DOHH2 (cell line): ENCODE measurements around the gene SLC29A3.

Experiments used
- H3F3A ChIP-seq: fragments of 200-600 bp; sonication (generic), shearing (Covaris generic); 2 replicates; pipeline ENCODE4 v1.6.0; 2016; ENCODE audit warnings: antibody characterized with exemption, mild to moderate bottlenecking; ENCODE audit not compliant: control insufficient read depth, insufficient read depth
- H3K27ac ChIP-seq: fragments of 200-600 bp; sonication (generic); 2 replicates; pipeline ENCODE4 v1.5.1; 2014; ENCODE audit warnings: low read depth, mild to moderate bottlenecking, low read length, moderate library complexity
- H3K27me3 ChIP-seq: fragments of 200-600 bp; sonication (generic); 2 replicates; pipeline ENCODE4 v1.6.1; 2014; ENCODE audit warnings: mild to moderate bottlenecking, low read length, mixed read lengths; ENCODE audit not compliant: control insufficient read depth
- H3K36me3 ChIP-seq: fragments of 200-600 bp; sonication (generic); 2 replicates; pipeline ENCODE4 v1.6.1; 2014; ENCODE audit warnings: mild to moderate bottlenecking, low read length, moderate library complexity, mixed read lengths; ENCODE audit not compliant: control insufficient read depth
- H3K4me1 ChIP-seq: fragments of 200-600 bp; sonication (generic); 2 replicates; pipeline ENCODE4 v1.6.1; 2014; ENCODE audit warnings: mild to moderate bottlenecking, low read length, mixed read lengths; ENCODE audit not compliant: control insufficient read depth
- H3K4me2 ChIP-seq: fragments of 200-600 bp; sonication (generic); 2 replicates; pipeline ENCODE4 v1.6.0; 2014; ENCODE audit warnings: mild to moderate bottlenecking, low read length, moderate library complexity
- H3K4me3 ChIP-seq: fragments of 200-600 bp; sonication (generic); 2 replicates; pipeline ENCODE4 v1.5.1; 2014; ENCODE audit warnings: mild to moderate bottlenecking, low read length, mixed read lengths
- H3K79me2 ChIP-seq: fragments of 200-600 bp; sonication (generic); 2 replicates; pipeline ENCODE4 v1.6.1; 2014; ENCODE audit warnings: mild to moderate bottlenecking, low read length, mixed read lengths; ENCODE audit not compliant: control insufficient read depth
- H3K9me2 ChIP-seq: fragments of 200-600 bp; sonication (generic); replicated peaks from 2 replicates; pipeline ENCODE4 v1.6.1; 2014; ENCODE audit warnings: mild to moderate bottlenecking, low read length, mixed read lengths; ENCODE audit not compliant: control insufficient read depth
- H3K9me3 ChIP-seq: fragments of 200-600 bp; sonication (generic); 2 replicates; pipeline ENCODE4 v1.6.1; 2014; ENCODE audit warnings: antibody characterized with exemption, low read length, mixed read lengths; ENCODE audit not compliant: control insufficient read depth, insufficient read depth
- H4K20me1 ChIP-seq: fragments of 200-600 bp; sonication (generic); 2 replicates; pipeline ENCODE4 v1.6.0; 2014; ENCODE audit warnings: low read depth, mild to moderate bottlenecking, antibody characterized with exemption, low read length, moderate library complexity; ENCODE audit not compliant: control insufficient read depth, insufficient read depth
- EZH2phosphoT487 ChIP-seq: fragments of 200-600 bp; sonication (generic); IDR thresholded peaks from 2 replicates; pipeline ENCODE4 v1.6.1; 2017; ENCODE audit warnings: borderline replicate concordance, mild to moderate bottlenecking, antibody characterized with exemption, low read length, moderate library complexity, mixed read lengths
- TF ChIP-seq, protein P1 (sequence below): fragments of 200-600 bp; sonication (generic); IDR thresholded peaks from one replicate; pipeline ENCODE4 v1.5.1; 2014; ENCODE audit warnings: antibody characterized with exemption, mild to moderate bottlenecking, low read depth, low read length; ENCODE audit not compliant: poor library complexity, severe bottlenecking

The SLC29A3 gene

GRCh38 chr10:71297343-71297742 lies 21.7 kb upstream of the SLC29A3 start:
- Histone ChIP-seq H3F3A (no peaks in the 10 kb centered on the region), H3K4me1 (no peaks in the 10 kb centered on the region), H3K27ac (no peak overlapping the region), H3K36me3 (no peaks in the 10 kb centered on the region), H3K9me3 (no peaks in the 10 kb centered on the region), H3K4me2 (no peak overlapping the region), H3K79me2 (no peaks in the 10 kb centered on the region), H3K9me2 (no peaks in the 10 kb centered on the region), H3K27me3 (peaks cover 13% of the 10 kb centered on the region), H3K4me3 (no peak overlapping the region), H4K20me1 (no peaks in the 10 kb centered on the region)
- TF ChIP-seq, protein P1, sequence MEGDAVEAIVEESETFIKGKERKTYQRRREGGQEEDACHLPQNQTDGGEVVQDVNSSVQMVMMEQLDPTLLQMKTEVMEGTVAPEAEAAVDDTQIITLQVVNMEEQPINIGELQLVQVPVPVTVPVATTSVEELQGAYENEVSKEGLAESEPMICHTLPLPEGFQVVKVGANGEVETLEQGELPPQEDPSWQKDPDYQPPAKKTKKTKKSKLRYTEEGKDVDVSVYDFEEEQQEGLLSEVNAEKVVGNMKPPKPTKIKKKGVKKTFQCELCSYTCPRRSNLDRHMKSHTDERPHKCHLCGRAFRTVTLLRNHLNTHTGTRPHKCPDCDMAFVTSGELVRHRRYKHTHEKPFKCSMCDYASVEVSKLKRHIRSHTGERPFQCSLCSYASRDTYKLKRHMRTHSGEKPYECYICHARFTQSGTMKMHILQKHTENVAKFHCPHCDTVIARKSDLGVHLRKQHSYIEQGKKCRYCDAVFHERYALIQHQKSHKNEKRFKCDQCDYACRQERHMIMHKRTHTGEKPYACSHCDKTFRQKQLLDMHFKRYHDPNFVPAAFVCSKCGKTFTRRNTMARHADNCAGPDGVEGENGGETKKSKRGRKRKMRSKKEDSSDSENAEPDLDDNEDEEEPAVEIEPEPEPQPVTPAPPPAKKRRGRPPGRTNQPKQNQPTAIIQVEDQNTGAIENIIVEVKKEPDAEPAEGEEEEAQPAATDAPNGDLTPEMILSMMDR = no peak
- TF ChIP-seq EZH2phosphoT487 = no peak

DNA sequence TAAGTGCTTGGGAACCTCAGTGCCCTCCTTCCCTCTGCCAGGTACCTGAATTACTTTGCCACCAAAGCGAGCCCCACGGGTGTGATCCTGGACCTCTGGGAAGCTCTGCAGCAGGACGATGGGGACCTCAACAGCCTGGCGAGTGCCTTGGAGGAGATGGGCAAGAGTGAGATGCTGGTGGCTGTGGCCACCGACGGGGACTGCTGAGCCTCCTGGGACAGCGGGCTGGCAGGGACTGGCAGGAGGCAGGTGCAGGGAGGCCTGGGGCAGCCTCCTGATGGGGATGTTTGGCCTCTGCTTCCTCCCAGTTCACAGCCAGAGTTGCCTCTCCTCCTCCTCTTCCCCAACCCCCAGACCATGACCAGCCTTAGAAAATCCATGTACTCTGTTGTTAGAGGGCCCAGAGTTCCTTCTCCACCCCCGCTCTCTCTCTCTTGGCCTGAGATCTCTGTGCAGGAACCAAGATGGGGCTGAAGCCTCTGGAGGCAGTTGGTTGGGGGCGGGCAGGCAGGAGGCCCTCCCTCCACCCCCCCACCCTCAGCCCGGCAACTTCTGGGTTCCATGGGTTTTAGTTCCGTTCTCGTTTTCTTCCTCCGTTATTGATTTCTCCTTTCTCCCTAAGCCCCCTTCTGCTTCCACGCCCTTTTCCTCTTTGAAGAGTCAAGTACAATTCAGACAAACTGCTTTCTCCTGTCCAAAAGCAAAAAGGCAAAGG lies 19.8 kb upstream of the SLC29A3 start:
- Histone ChIP-seq H3K9me2 (no peaks in the 10 kb centered on the region), H3K4me2 (no peak overlapping the region), H3K4me3 (no peak overlapping the region), H3K4me1 (no peaks in the 10 kb centered on the region), H4K20me1 (no peaks in the 10 kb centered on the region), H3K79me2 (no peaks in the 10 kb centered on the region), H3K9me3 (no peaks in the 10 kb centered on the region), H3F3A (no peaks in the 10 kb centered on the region), H3K27me3 (peaks cover 13% of the 10 kb centered on the region), H3K36me3 (no peaks in the 10 kb centered on the region), H3K27ac (no peak overlapping the region)
- TF ChIP-seq, protein P1 = no peak
- TF ChIP-seq EZH2phosphoT487 = no peak

DNA sequence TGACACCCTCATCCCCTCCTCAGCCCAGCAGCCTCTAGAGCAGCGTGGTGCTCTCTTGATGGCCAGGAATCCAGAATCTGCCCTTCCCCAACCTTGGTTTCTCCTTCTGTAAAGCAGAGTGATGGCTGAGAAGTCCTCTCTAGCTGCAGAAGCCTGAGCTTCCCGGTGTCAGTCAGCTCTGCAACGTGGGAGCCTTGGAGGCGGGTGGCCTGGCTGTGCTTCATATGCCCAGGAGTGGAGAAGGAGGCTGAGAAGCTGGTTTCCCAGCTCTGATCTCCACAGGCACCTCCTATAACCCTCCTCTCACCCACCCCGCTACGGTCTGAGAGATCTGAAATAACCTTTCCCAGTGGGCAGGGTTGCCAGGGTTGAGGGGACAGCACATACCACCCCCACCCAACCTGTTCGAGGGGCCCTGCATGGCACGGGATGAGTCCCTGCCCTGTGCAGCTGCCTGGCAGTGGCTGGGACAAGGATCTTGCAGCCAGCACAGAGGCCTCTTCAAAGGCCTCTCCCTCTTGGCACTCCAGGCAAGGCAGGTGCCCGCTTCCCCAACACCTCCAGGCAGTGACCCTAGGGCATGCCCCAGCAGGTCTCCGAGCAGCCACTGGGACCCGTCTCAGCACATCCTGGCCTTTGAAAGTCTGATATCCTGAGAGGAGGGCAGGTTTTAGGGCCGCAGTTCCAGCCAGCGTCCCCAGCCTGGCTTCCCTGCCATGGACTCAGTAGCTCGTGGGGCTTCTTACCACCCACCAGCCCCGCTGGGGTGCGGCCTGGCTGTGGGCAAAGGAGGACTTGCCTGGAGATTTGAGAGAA lies 18.3 kb upstream of the SLC29A3 start:
- Histone ChIP-seq H3K4me3 (no peak overlapping the region), H3K27ac (no peak overlapping the region), H3F3A (no peaks in the 10 kb centered on the region), H4K20me1 (no peaks in the 10 kb centered on the region), H3K36me3 (no peaks in the 10 kb centered on the region), H3K79me2 (no peaks in the 10 kb centered on the region), H3K9me2 (no peaks in the 10 kb centered on the region), H3K9me3 (no peaks in the 10 kb centered on the region), H3K4me1 (no peaks in the 10 kb centered on the region), H3K4me2 (no peak overlapping the region), H3K27me3 (peaks cover 13% of the 10 kb centered on the region)
- TF ChIP-seq EZH2phosphoT487 = no peak
- TF ChIP-seq, protein P1 = no peak
